Ammon's horn (tissue), 1 donor: ENCODE data around the gene ZC3H15.
"Not testable (repeated sequence)": the region's sequence is repeated elsewhere in the genome, so short reads cannot be mapped to it uniquely, and the experiment has no call there.

Source experiments
- DNase-seq: peaks from one replicate; pipeline ENCODE4 v3.0.0-alpha.2; 2016; ENCODE audit warnings: low spot score

The ZC3H15 gene

GRCh38 chr2:186493564-186494085, 7.6 kb downstream of the ZC3H15 start:
- DNase-seq, result no peak

DNA sequence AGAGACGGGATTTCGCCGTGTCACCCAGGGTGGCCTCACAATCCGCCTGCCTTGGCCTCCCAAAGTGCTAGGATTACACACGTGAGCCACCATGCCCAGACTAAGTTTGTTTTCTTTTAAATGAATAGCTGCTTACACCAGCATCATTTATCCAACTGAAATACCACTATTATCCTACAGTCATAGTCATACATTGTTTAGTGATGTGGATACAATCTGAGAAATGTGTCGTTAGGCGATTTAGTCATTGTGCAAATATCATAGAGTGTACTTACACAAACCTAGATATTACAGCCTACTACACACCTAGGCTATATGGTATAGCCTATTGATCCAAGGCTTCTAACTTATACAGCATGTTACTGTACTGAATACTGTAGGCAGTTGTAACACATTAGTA, 10.3 kb downstream of the ZC3H15 start:
- DNase-seq, result no peak

GRCh38 chr2:186497928-186498327, 11.9 kb downstream of the ZC3H15 start:
- DNase-seq, result no peak

DNA sequence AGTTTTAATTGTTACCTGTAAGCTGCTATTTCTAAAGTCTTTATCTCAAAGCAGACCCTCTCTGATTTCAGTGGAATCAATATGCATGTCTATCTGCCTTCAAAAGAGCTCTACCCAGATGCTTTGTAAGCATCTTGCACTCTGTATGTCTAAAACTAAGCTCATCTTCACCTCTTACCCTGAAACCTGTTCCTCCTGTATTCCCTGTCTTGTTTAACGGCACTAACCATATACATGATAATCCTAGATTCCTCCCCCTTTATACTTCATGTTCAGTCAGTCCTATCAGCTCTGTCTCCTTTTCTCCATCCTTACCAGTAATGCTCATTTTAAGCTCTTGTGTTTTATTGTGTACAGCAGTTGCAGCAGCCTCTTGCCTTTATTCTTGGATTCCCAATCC, 12.8 kb downstream of the ZC3H15 start:
- DNase-seq, result no peak

- DNase-seq, result no peak
Observed at GRCh38 chr2:186503827-186504606, 18.0 kb downstream of the ZC3H15 start.

GRCh38 chr2:186508263-186508662, 22.2 kb downstream of the ZC3H15 start:
- DNase-seq, result no peak

- DNase-seq, result no peak
Observed at GRCh38 chr2:186515376-186515775, 29.3 kb downstream of the ZC3H15 start.

DNA sequence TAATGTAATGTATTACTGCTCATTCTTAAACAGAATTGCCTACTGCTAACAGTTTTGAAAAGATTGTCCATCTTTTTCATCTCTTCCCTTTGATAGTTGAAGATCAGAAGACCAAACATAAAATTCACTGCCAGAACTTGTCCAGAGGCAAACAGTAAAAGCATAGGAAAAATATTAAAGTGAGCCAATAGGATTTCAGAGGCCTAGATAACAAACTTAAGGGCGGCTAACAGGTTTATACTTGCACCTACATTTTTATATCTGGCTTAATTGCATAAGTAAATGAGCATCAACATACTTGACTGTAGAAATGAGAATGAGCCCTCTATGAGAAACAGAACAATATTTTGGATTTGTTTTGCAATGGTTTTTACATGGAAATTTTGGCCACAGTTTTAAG, 30.3 kb downstream of the ZC3H15 start:
- DNase-seq, result no peak

GRCh38 chr2:186517090-186517489, 31.0 kb downstream of the ZC3H15 start:
- no peak for DNase-seq

DNA sequence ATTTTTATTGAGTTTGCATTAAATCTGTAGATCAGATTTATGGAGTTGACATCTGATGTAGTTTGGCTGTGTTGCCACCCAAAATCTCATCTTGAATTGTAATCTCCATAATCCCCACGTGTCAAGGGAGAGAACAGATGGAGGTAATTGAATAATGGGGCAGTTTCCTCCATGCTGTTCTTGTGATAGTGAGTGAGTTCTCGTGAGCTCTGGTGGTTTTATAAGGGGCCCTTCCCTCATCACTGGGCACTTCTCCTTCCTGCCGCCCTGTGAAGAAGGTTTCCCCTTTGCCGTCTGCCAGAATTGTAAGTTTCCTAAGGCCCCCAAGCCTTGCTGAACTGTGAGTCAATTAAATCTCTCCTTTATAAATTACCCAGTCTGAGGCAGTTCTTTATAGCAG, 32.2 kb downstream of the ZC3H15 start:
- DNase-seq, result no peak

- DNase-seq, result no peak
Observed at GRCh38 chr2:186518945-186519344, 32.9 kb downstream of the ZC3H15 start.

- not testable (repeated sequence) for DNase-seq
Observed at GRCh38 chr2:186521570-186522153, 35.6 kb downstream of the ZC3H15 start.

DNA sequence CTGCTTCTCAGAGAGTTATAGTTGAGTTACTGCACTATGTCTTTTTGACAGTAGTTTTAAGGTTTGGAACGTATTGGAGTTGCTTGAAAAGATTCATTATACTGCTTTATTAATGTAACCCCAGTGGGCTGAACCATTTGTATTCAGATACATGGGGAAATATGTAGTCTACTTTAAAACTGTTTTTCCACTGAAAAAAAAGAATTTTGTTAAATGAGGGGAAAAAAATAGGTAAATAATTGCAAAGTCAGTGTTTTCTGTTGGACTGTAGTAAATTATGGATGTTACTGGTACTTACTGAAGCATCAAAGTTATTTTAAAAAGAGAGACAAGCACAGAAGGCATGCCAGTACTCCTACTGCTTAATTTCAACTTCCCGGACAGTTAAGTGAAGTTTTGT, 36.4 kb downstream of the ZC3H15 start:
- no peak for DNase-seq

DNA sequence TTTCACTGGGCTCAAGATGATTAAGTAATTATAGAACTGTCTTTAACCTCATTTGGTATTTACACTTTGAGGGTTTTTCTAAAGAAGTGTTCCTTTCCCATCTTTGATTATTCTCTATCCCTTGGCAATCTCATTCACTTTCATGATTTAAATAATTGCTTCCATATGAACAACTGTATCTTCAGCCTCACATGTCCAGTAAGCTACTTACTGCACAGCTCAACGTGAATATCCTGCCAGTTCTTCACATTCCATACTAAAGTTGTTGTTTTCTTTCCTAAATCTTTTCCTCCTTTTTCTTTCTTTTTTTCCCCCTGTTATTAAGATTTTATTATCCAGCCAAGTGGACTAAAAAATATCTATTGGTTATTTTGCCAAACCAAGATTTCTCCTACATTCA, 37.7 kb downstream of the ZC3H15 start:
- no peak for DNase-seq

DNA sequence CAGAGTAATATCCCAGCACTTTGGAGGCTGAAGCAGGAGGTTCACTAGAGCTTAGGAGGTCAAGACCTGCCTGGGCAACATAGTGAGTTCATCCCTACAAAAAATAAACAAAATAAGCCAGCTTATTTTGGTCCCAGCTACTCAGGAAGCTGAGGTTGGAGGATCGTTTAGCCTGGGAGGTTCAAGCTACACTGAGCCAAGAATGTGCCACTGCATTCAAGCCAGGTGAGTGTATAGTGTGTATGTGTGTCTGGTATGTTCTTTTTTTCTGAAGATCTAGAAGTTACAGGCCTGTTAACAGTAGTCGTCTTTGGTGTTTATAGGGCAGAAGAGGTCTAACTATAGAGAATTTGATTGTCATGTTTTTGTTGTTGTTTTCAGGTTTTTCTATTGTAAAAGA, 40.2 kb downstream of the ZC3H15 start:
- DNase-seq, result no peak

DNA sequence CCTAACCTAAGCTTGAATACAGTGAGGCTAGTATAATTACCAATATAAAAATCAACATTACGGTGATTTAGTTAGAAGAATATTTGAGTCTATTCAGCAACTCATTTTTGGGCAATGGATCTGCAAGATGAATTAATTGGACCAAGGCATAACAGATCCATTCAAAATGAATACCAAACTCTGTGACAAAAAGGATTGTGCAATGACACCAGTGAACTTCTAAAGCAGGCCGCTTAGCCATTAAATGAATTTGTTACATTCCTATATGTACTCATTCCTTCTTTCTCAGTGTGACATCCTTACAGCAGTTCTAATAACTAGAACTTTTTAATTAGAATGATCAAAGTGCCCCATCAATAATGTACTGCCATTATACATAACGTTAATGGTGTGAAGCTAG, 44.3 kb downstream of the ZC3H15 start:
- DNase-seq, result no peak

- no peak for DNase-seq
Observed at GRCh38 chr2:186531257-186531775, 45.3 kb downstream of the ZC3H15 start.

DNA sequence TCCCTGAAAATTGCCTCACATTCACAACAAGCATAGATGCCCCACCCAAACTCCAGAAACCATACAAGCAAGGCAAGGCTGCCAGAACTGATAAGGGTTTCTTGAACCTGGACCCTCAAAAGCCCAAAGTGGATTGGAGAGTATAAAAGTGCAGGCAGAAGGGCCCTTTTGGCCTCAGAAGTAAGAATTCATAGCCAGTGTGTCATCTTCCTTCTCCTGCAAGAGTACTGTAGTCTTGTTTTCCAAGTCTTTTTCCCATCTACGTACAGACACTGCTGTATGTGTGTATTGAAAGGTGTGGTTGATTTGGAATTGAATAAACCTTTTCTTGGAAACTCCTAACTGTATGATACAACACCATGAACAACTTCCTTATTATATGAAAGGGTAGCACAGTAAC, 46.8 kb downstream of the ZC3H15 start:
- DNase-seq, result no peak

GRCh38 chr2:186533717-186534116, 47.7 kb downstream of the ZC3H15 start:
- no peak for DNase-seq

GRCh38 chr2:186534406-186534805, 48.3 kb downstream of the ZC3H15 start:
- DNase-seq, result no peak

DNA sequence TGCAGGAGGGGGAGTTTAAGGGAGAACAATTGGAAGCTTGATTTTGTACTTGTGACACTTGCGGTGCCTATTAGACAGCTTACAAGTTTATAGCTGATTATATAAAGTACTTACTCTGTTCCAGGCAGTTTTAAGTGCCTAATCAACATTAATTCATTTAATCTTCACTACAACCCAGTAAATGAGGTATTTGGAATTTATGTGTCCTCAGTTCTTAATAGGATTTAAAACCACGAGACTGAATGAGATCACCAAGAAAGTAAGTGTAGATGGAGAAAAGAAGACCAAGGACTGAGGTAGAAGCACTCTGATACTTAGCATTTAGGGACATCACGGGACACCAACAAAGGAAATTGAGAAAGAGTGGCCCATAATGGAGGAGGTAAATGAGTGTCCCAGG, 49.8 kb downstream of the ZC3H15 start:
- DNase-seq, result no peak

- no peak for DNase-seq
Observed at GRCh38 chr2:186537019-186537418, 51.0 kb downstream of the ZC3H15 start.

DNA sequence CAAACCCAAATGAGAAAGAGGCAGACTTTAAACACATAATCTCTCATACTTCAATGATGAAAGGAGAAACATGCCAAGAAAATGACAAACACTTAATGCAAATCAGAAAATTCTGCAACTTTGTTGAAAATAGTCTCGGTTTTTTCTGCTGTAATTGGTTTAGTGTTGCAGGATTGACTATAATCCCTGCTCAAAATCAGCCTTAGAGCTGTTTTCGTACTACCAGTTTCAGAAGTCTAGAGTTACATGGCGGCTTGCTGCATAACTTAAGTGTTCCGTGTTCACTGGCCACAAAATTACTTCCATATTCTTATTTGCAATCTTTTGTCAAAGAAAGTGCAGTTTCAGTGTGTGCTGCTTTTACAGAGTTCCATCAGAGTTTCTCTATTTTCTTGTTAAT, 54.9 kb downstream of the ZC3H15 start:
- no peak for DNase-seq

DNA sequence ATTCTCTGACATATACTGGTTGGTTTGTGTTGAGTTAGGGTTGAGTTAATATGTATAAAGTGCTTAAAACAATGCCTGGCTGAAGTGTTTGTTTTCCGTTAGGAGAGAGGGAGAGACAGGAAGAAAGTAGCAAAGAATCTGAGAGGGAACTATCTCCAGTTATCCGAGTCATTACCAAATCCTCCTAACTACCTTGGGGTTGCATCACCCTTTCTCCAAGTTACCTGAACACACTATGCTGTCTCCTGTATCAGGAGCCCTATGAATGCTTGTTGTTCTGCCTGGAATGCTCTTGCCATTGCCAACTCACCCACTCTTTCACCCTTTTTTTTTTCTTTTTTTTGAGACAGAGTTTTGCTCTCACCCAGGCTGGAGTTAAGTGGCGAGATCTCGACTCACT, 55.9 kb downstream of the ZC3H15 start:
- DNase-seq, result no peak
